Right atrium auricular region (tissue), 2 donors: ENCODE results near the gene USO1. TPM values are rescaled to one million over a fixed set of nuclear protein-coding genes. Genes with fewer than 3 reads are reported as not detected.

Source experiments
- DNase-seq: peaks from one replicate; pipeline ENCODE4 v3.0.0-alpha.2; 2019; ENCODE audit warnings: low spot score
- H3K27ac ChIP-seq, 2 donors: fragments of 200-600 bp; sonication (generic); 1 replicate in 1 of 2; 2 replicates in 1 of 2; pipeline ENCODE4 v1.5.1; 2016 to 2019
- H3K27me3 ChIP-seq, 2 donors: fragments of 200-600 bp; sonication (generic); one replicate each; pipeline versions ENCODE4 v1.5.1 to v1.6.0; 2017 to 2019
- H3K36me3 ChIP-seq: fragments of 200-600 bp; sonication (generic); one replicate; pipeline ENCODE4 v1.5.1; 2016
- H3K4me1 ChIP-seq, 2 donors: fragments of 200-600 bp; sonication (generic); one replicate each; pipeline versions ENCODE4 v1.5.1 to v1.6.0; 2017 to 2019
- H3K4me3 ChIP-seq, 2 donors: fragments of 200-600 bp; sonication (generic); 1 replicate in 1 of 2; 2 replicates in 1 of 2; pipeline ENCODE4 v1.5.1; 2017 to 2019; ENCODE audit warnings: mild to moderate bottlenecking in 1 of 2, moderate library complexity in 1 of 2
- H3K9me3 ChIP-seq, 2 donors: fragments of 200-600 bp; sonication (generic); one replicate each; pipeline ENCODE4 v1.5.1; 2019
- CTCF ChIP-seq, 2 donors: fragments of 200-600 bp; sonication (generic); IDR thresholded peaks; one replicate each; pipeline ENCODE4 v1.5.1; 2019; ENCODE audit warnings: antibody characterized with exemption in 2 of 2
- total RNA-seq, 2 donors: library from RNA; depleted of rRNA; stranded (reverse); fragments of >200 nt; gene quantifications; one replicate each; pipeline ENCODE4 v1.1.0, GENCODE V29; 2016

Gene USO1
- total RNA-seq, 2 donors from 2014 or later = 76.4 to 87.2 TPM

DNA sequence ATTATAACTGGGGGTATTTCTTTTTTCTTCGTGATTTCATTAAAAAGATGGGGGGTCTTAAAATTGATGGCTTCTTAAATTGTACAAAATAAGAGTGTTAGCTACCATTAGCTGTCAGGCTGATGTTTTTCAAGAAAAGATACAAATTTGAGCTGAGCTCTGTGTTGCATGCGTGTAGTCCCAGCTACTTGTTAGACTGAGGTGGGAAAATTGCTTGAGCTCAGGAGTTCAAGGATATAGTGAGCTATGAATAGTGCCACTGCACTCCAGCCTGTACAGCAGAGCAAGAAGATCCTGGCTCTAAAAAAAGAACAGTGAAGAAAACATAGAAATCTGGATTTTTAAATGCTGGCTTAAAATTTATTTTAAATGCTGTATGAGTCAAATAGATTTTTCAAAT is 13.0 kb downstream of the USO1 start:
- TF ChIP-seq CTCF (IDR thresholded peaks at IDR 0.05) = no peak
- no peak for DNase-seq
- Histone ChIP-seq H3K27ac (peak overlapping the region; percentile 13 to 44), H3K36me3 (no peaks in the 10 kb centered on the region), H3K9me3 (no peaks in the 10 kb centered on the region), H3K27me3 (no peaks in the 10 kb centered on the region), H3K4me3 (no peak overlapping the region), H3K4me1 (peaks cover 0 to 17% of the 10 kb centered on the region in 2 donors)

DNA sequence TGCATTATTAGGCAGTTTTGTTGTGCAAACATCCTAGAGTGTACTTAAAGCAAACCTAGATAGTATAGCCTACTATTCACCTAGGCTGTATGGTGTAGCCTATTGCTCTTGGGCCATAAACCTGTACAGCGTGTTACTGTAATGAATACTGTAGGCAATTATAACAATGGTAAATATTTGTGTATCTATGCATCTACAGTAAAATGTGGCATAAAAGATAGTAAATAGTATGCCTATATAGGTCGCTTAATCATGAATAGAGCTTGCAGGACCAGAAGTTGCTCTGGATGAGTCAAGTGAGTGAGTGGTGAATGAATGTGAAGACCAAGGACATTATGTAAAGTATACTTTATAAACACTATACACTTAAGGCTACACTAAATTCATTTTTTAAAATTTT is 16.6 kb downstream of the USO1 start:
- DNase-seq = no peak
- Histone ChIP-seq H3K9me3 (no peaks in the 10 kb centered on the region), H3K4me3 (no peak overlapping the region), H3K27me3 (no peaks in the 10 kb centered on the region), H3K36me3 (no peaks in the 10 kb centered on the region), H3K27ac (no peak overlapping the region), H3K4me1 (peaks cover 0 to 30% of the 10 kb centered on the region in 2 donors)
- TF ChIP-seq CTCF (IDR thresholded peaks at IDR 0.05) = no peak

DNA sequence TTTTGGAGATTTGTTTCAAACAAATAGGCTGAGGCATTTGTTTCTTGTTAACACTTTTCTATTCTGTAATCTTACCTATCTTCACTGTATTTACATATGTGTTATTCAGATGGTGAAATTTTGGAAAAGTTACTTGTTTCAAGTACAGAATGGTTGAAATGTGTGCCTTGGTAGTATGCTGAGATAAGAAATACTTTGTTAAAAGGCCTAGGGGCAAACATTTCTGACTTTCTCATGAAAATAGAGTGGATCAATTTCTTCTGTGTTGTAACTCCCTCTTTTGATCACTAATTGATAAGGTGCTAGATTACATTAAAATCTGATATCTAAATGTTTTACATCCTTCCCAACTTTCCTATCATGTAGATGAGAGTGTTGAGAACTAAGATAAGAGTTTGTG is 18.1 kb downstream of the USO1 start:
- H3K27ac ChIP-seq = no peak overlapping the region
- H3K4me1 ChIP-seq = peaks cover 0 to 24% of the 10 kb centered on the region in 2 donors
- H3K36me3 ChIP-seq = no peaks in the 10 kb centered on the region
- no peak overlapping the region for H3K4me3 ChIP-seq
- TF ChIP-seq CTCF (IDR thresholded peaks at IDR 0.05) = no peak
- no peaks in the 10 kb centered on the region for H3K27me3 ChIP-seq
- no peak for DNase-seq
- H3K9me3 ChIP-seq = no peaks in the 10 kb centered on the region

- no peak for TF ChIP-seq CTCF (IDR thresholded peaks at IDR 0.05)
- no peaks in the 10 kb centered on the region for H3K27me3 ChIP-seq
- H3K36me3 ChIP-seq = peaks cover 5% of the 10 kb centered on the region
- H3K27ac ChIP-seq = peak overlapping the region; percentile 43 to 51
- H3K4me1 ChIP-seq = peaks cover 0 to 23% of the 10 kb centered on the region in 2 donors
- no peak overlapping the region for H3K4me3 ChIP-seq
- no peak for DNase-seq
- no peaks in the 10 kb centered on the region for H3K9me3 ChIP-seq
Measured at GRCh38 chr4:75745161-75745560, 20.8 kb downstream of the USO1 start.

DNA sequence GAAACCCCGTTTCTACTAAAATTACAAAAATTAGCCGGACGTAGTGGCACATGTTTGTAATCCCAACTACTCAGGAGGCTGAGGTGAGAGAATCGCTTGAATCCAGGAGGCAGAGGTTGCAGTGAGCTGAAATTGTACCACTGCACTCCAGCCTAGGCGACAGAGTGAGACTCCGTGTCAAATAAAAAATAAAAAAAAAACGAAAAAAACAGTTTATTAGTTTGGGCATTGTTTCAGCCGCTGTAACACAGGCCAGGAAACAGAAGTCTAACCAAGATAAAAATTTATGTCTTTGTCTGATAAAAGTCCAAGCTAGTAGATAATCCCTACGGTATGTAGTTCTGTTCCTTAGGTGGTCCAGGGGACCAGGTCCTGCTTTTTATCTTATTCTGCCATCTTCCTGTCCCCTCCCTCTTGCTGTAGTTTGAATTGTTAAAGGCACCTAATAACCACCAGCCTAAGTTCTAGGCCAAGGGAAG is 21.4 kb downstream of the USO1 start:
- no peaks in the 10 kb centered on the region for H3K9me3 ChIP-seq
- peak overlapping the region; percentile 43 to 51 for H3K27ac ChIP-seq
- no peaks in the 10 kb centered on the region for H3K27me3 ChIP-seq
- H3K36me3 ChIP-seq = peaks cover 5% of the 10 kb centered on the region
- H3K4me3 ChIP-seq = no peak overlapping the region
- no peak for TF ChIP-seq CTCF (IDR thresholded peaks at IDR 0.05)
- DNase-seq = no peak
- H3K4me1 ChIP-seq = peaks cover 0 to 23% of the 10 kb centered on the region in 2 donors

DNA sequence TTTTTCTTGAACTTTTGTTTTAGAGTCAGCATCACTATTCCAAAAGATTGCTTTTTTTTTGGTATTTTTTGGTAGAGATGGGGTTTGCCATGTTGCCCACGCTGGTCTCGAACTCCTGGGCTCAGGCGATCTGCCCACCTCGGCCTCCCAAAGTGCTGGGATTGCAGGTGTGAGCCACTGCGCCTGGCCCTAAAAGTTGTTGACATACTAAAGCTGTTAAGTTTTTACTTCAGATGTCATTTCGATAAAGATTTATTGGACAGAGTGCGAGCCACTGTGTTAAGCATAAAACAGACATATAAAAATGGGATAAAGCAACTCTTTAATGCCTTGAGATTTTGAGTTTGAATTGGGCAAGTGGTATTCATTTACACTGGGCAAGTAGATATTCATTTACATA is 28.3 kb downstream of the USO1 start:
- H3K9me3 ChIP-seq = no peaks in the 10 kb centered on the region
- no peaks in the 10 kb centered on the region for H3K4me1 ChIP-seq
- no peak for DNase-seq
- no peaks in the 10 kb centered on the region for H3K27me3 ChIP-seq
- no peak overlapping the region for H3K27ac ChIP-seq
- TF ChIP-seq CTCF (IDR thresholded peaks at IDR 0.05) = no peak
- H3K36me3 ChIP-seq = peaks cover 41% of the 10 kb centered on the region
- no peak overlapping the region for H3K4me3 ChIP-seq
